Measurements from ENCODE around the gene CTDP1.
"Not testable (repeated sequence)": the region's sequence is repeated elsewhere in the genome, so short reads cannot be mapped to it uniquely, and the experiment has no call there.

CTDP1 gene

GRCh38 chr18:79740521-79741361, 61.1 kb downstream of the CTDP1 start:
- no peak for DNase-seq (ENCODE audit: low read depth, low spot score)

- no peak for DNase-seq (ENCODE audit: low read depth, low spot score)
These were observed 61.7 kb downstream of the CTDP1 start for GRCh38 chr18:79741362-79741700.

GRCh38 chr18:79742076-79742475, 62.5 kb downstream of the CTDP1 start:
- DNase-seq (ENCODE audit: low read depth, low spot score): no peak

GRCh38 chr18:79744625-79745024, 65.0 kb downstream of the CTDP1 start:
- no peak for DNase-seq (ENCODE audit: low read depth, low spot score)

- DNase-seq (ENCODE audit: low read depth, low spot score): no peak
These were observed 67.1 kb downstream of the CTDP1 start for GRCh38 chr18:79746730-79747129.

- DNase-seq (ENCODE audit: low read depth, low spot score): no peak
These were observed 67.7 kb downstream of the CTDP1 start for GRCh38 chr18:79747156-79747845.

GRCh38 chr18:79748321-79749180, 68.9 kb downstream of the CTDP1 start:
- DNase-seq (ENCODE audit: low read depth, low spot score): no peak

GRCh38 chr18:79749251-79750191, 69.9 kb downstream of the CTDP1 start:
- no peak for DNase-seq (ENCODE audit: low read depth, low spot score)

- no peak for DNase-seq (ENCODE audit: low read depth, low spot score)
These were observed 71.5 kb downstream of the CTDP1 start for GRCh38 chr18:79750980-79751571.

- not testable (repeated sequence) for DNase-seq (ENCODE audit: low read depth, low spot score)
These were observed 72.4 kb downstream of the CTDP1 start for GRCh38 chr18:79751918-79752578.

GRCh38 chr18:79752946-79753345, 73.3 kb downstream of the CTDP1 start:
- not testable (repeated sequence) for DNase-seq (ENCODE audit: low read depth, low spot score)

GRCh38 chr18:79753391-79753851, 73.8 kb downstream of the CTDP1 start:
- DNase-seq (ENCODE audit: low read depth, low spot score): no peak

GRCh38 chr18:79754022-79754761, 74.6 kb downstream of the CTDP1 start:
- no peak for DNase-seq (ENCODE audit: low read depth, low spot score)

- no peak for DNase-seq (ENCODE audit: low read depth, low spot score)
These were observed 75.3 kb downstream of the CTDP1 start for GRCh38 chr18:79754831-79755351.

- DNase-seq (ENCODE audit: low read depth, low spot score): no peak
These were observed 76.0 kb downstream of the CTDP1 start for GRCh38 chr18:79755496-79756142.

- DNase-seq (ENCODE audit: low read depth, low spot score): no peak
These were observed 76.5 kb downstream of the CTDP1 start for GRCh38 chr18:79756143-79756500.

GRCh38 chr18:79756826-79757225, 77.2 kb downstream of the CTDP1 start:
- DNase-seq (ENCODE audit: low read depth, low spot score): no peak

GRCh38 chr18:79760348-79760747, 80.7 kb downstream of the CTDP1 start:
- no peak for DNase-seq (ENCODE audit: low read depth, low spot score)

- no peak for DNase-seq (ENCODE audit: low read depth, low spot score)
These were observed 81.3 kb downstream of the CTDP1 start for GRCh38 chr18:79760881-79761280.

All from iPS DF 19.7 (cell line).